MCF 10A (cell line): ENCODE measurements around the gene RASIP1. TPM values are rescaled to one million over a fixed set of nuclear protein-coding genes. Genes with fewer than 3 reads are reported as not detected.
A peak's percentile ranks its signal among the peaks of the same experiment; 100 is the strongest.

Experiments used
- BruUV-seq: library from RNA; stranded (reverse); fragments of 400-500 nt; replicated peaks from 2 replicates; lab custom pipeline; 2021; lab: Mats Ljungman, UMichigan
- CTCF ChIA-PET: fragments of 300-600 bp; sonication (Branson Sonifier 250); formaldehyde crosslinking; extraction: SDS; loops from one replicate; lab custom pipeline; 2021; ENCODE audit warnings: antibody characterized with exemption, inconsistent platforms; lab: Yijun Ruan, JAX
- POLR2A ChIA-PET: fragments of 300-600, 350-650 bp; sonication (Branson Sonifier 250); formaldehyde crosslinking; extraction: SDS; loops from one replicate; lab custom pipeline; 2020; ENCODE audit warnings: antibody characterized with exemption, inconsistent platforms; lab: Yijun Ruan, JAX
- DNase-seq: peaks from one replicate; pipeline ENCODE4 v3.0.0-alpha.2; 2018; ENCODE audit not compliant: unreplicated experiment
- H3K27ac Mint-ChIP-seq: one replicate; pipeline ENCODE4 v1.8.0; 2022; ENCODE audit warnings: mild to moderate bottlenecking, low read depth, mixed read lengths; ENCODE audit not compliant: unreplicated experiment
- H3K27me3 Mint-ChIP-seq: one replicate; pipeline ENCODE4 v1.8.0; 2022; ENCODE audit warnings: mixed read lengths; ENCODE audit not compliant: insufficient read depth, unreplicated experiment
- H3K36me3 Mint-ChIP-seq: one replicate; pipeline ENCODE4 v1.8.0; 2022; ENCODE audit warnings: mild to moderate bottlenecking, moderate library complexity, mixed read lengths; ENCODE audit not compliant: insufficient read depth, unreplicated experiment
- H3K4me1 Mint-ChIP-seq: one replicate; pipeline ENCODE4 v1.8.0; 2022; ENCODE audit warnings: mixed read lengths; ENCODE audit not compliant: insufficient read depth, unreplicated experiment
- H3K4me3 Mint-ChIP-seq: one replicate; pipeline ENCODE4 v1.8.0; 2022; ENCODE audit warnings: mild to moderate bottlenecking, moderate library complexity, mixed read lengths; ENCODE audit not compliant: unreplicated experiment
- H3K9me3 Mint-ChIP-seq: one replicate; pipeline ENCODE4 v1.8.0; 2022; ENCODE audit warnings: mixed read lengths; ENCODE audit not compliant: unreplicated experiment
- CTCF ChIP-seq: fragments of 200-600 bp; IDR thresholded peaks from one replicate; pipeline ENCODE4 v1.8.0; 2022; ENCODE audit warnings: antibody characterized with exemption, mild to moderate bottlenecking; ENCODE audit not compliant: unreplicated experiment
- intact Hi-C: fragments of 100-400 bp; cut with micrococcal nuclease; formaldehyde crosslinking; loops from 2 replicates; pipeline ENCODE4 v1.14.1; 2022
- total RNA-seq: library from RNA; stranded (reverse); gene quantifications from 2 replicates; pipeline ENCODE4 v1.2.3, GENCODE V29; 2022

The RASIP1 gene
- total RNA-seq, 1 experiment from 2014 or later: 1.9 TPM

- ChIA-PET CTCF (no interaction called here), POLR2A (interaction anchor here (1.2 to 1.5 kb wide), 2 partner anchors 14 to 32 kb away, joined by 4 to 10 read pairs; no protein-coding TSS in a partner anchor)
- no peaks in the 10 kb centered on the region for H3K27me3 Mint-ChIP-seq
- intact Hi-C loops: no loop called here
- DNase-seq: peak; percentile 91
- H3K27ac Mint-ChIP-seq: peak within 1 kb of the TSS; percentile 17
- peak within 1 kb of the TSS; percentile 77 for H3K4me3 Mint-ChIP-seq
- TF ChIP-seq CTCF: no peak
- H3K9me3 Mint-ChIP-seq: no peaks in the 10 kb centered on the region
- peaks cover 12% of the 10 kb centered on the region for H3K36me3 Mint-ChIP-seq
- peaks cover 29% of the 10 kb centered on the region for H3K4me1 Mint-ChIP-seq
- no TSS peak for BruUV-seq
These were observed 12.3 kb upstream of the RASIP1 start, which contains the start of gene FUT1 for GRCh38 chr19:48752496-48753365. Gene FUT1, minus strand, starts transcription at chr19:48752641. Its CDS starts 1,360 bp downstream, at chr19:48751281.

- no peak for TF ChIP-seq CTCF
- TSS peak; percentile 43 for BruUV-seq
These were observed 11.6 kb upstream of the RASIP1 start for GRCh38 chr19:48751845-48752495.

GRCh38 chr19:48750771-48751504 is 10.5 kb upstream of the RASIP1 start:
- TF ChIP-seq CTCF: no peak
- POLR2A ChIA-PET: interaction anchor here (1.5 kb wide), 1 partner anchor 12 kb away, joined by 10 read pairs; no protein-coding TSS in a partner anchor
- no TSS peak for BruUV-seq
- DNase-seq: no peak
- H3K36me3 Mint-ChIP-seq: peaks cover 14% of the 10 kb centered on the region
- CTCF ChIA-PET: interaction anchor here (1.7 kb wide), 1 partner anchor 11 kb away, joined by 9 read pairs; the partner anchor contains the start of gene RASIP1
- H3K4me3 Mint-ChIP-seq: peak overlapping the region; percentile 77
- no peaks in the 10 kb centered on the region for H3K27me3 Mint-ChIP-seq
- intact Hi-C loops: no loop called here
- peaks cover 29% of the 10 kb centered on the region for H3K4me1 Mint-ChIP-seq
- H3K27ac Mint-ChIP-seq: no peak overlapping the region
- H3K9me3 Mint-ChIP-seq: no peaks in the 10 kb centered on the region

More at GRCh38 chr19:48751845-48752495, 11.6 kb upstream of the RASIP1 start:
- ChIA-PET POLR2A (interaction anchor here (1.2 to 1.5 kb wide), 2 partner anchors 13 to 31 kb away, joined by 4 to 10 read pairs; no protein-coding TSS in a partner anchor), CTCF (interaction anchor here (1.7 kb wide), 1 partner anchor 12 kb away, joined by 9 read pairs; the partner anchor contains the start of gene RASIP1)
- intact Hi-C loops: no loop called here
- DNase-seq: no peak
- H3K9me3 Mint-ChIP-seq: no peaks in the 10 kb centered on the region
- H3K36me3 Mint-ChIP-seq: peaks cover 14% of the 10 kb centered on the region
- H3K4me1 Mint-ChIP-seq: peaks cover 29% of the 10 kb centered on the region
- peak overlapping the region; percentile 77 for H3K4me3 Mint-ChIP-seq
- H3K27me3 Mint-ChIP-seq: no peaks in the 10 kb centered on the region
- peak overlapping the region; percentile 17 for H3K27ac Mint-ChIP-seq
